HepG2 (cell line): Measurements from ENCODE around the gene C2orf81. TPM values are rescaled to one million over a fixed set of nuclear protein-coding genes. Genes with fewer than 3 reads are reported as not detected.

Experiments
- ATAC-seq: fragments of 200-7000 bp; cut with Tn5 transposase; 3 replicates; pipeline ENCODE4 v1.9.1; 2020; ENCODE audit warnings: mild to moderate bottlenecking, moderate library complexity
- BruUV-seq: library from RNA; stranded (reverse); fragments of 400-500 nt; replicated peaks from 2 replicates; lab custom pipeline; 2021; lab: Mats Ljungman, UMichigan
- CTCF ChIA-PET: fragments of 300-600 bp; formaldehyde crosslinking; extraction: SDS; loops from one replicate; lab custom pipeline; 2021; ENCODE audit warnings: low total read pairs, inconsistent platforms, low intra/inter-chr PET ratio; lab: Yijun Ruan, JAX
- POLR2A ChIA-PET: fragments of 350-600 bp; sonication (Branson Sonifier 250); formaldehyde crosslinking; loops from one replicate; lab custom pipeline; 2020; ENCODE audit warnings: antibody characterized with exemption, inconsistent platforms; lab: Yijun Ruan, JAX
- DNase-seq: peaks from one replicate; pipeline ENCODE4 v3.0.0-alpha.2; 2015; ENCODE audit warnings: low spot score
- FAIRE-seq: peaks from 3 replicates; lab custom pipeline; 2011; peaks lifted over from hg19 to GRCh38; lab: Jason Lieb, UNC
- H2AFZ ChIP-seq: one replicate; pipeline ENCODE4 v1.6.1; 2011; ENCODE audit warnings: low read length, inconsistent platforms
- H3K27ac ChIP-seq: fragments of 300-600 bp; 3 replicates; pipeline ENCODE4 v1.8.0; 2011; ENCODE audit warnings: mixed run types, mild to moderate bottlenecking, mixed read lengths, low read length, inconsistent platforms; ENCODE audit not compliant: insufficient read depth; ENCODE audit errors: extremely low read length
- H3K27me3 ChIP-seq, 2 experiments: fragments of 200-600 bp in 1 of 2; 2 replicates in 1 of 2; 3 replicates in 1 of 2; pipeline versions ENCODE4 v1.6.0 to v1.8.0; 2011; ENCODE audit warnings: low read length in 2 of 2, mild to moderate bottlenecking in 2 of 2, moderate library complexity in 2 of 2, inconsistent platforms in 1 of 2; ENCODE audit not compliant: insufficient read depth in 2 of 2, control insufficient read depth in 1 of 2
- H3K36me3 ChIP-seq, 2 experiments: fragments of 200-600 bp in 1 of 2; replicated peaks in 1 of 2; 2 replicates in 1 of 2; 3 replicates in 1 of 2; pipeline versions ENCODE4 v1.5.1 to v1.8.0; 2011; ENCODE audit warnings: low read length in 2 of 2, inconsistent platforms in 1 of 2; ENCODE audit not compliant: insufficient read depth in 2 of 2, control insufficient read depth in 1 of 2
- H3K4me1 ChIP-seq: 2 replicates; pipeline ENCODE4 v1.5.1; 2012; ENCODE audit warnings: low read length, inconsistent platforms; ENCODE audit not compliant: insufficient read depth
- H3K4me2 ChIP-seq: 2 replicates; pipeline ENCODE4 v1.6.0; 2011; ENCODE audit warnings: low read depth, low read length, inconsistent platforms
- H3K4me3 ChIP-seq, 3 experiments: fragments of 200-600 bp in 1 of 3; sonication (generic), shearing (Covaris generic) in 1 of 3; replicated peaks in 1 of 3; 2 replicates each; pipeline ENCODE4 v1.5.1; 2011 to 2016; ENCODE audit warnings: low read length in 3 of 3, inconsistent platforms in 2 of 3, low read depth in 2 of 3, mild to moderate bottlenecking in 2 of 3, control low read depth in 1 of 3, mixed read lengths in 1 of 3; ENCODE audit not compliant: insufficient read depth in 1 of 3
- H3K79me2 ChIP-seq: one replicate; pipeline ENCODE4 v1.6.1; 2011; ENCODE audit warnings: low read length, inconsistent platforms; ENCODE audit not compliant: insufficient read depth
- H3K9ac ChIP-seq: 2 replicates; pipeline ENCODE4 v1.6.0; 2011; ENCODE audit warnings: mild to moderate bottlenecking, low read depth, low read length, inconsistent platforms; ENCODE audit not compliant: insufficient read depth
- H3K9me3 ChIP-seq: 2 replicates; pipeline ENCODE4 v1.5.1; 2012; ENCODE audit warnings: mild to moderate bottlenecking, low read length
- H4K20me1 ChIP-seq: 2 replicates; pipeline ENCODE4 v1.6.0; 2011; ENCODE audit warnings: inconsistent platforms, mild to moderate bottlenecking, low read length, moderate library complexity; ENCODE audit not compliant: insufficient read depth
- ATF7 ChIP-seq, 2 experiments: fragments of 450-650 bp in 1 of 2; sonication (generic) in 1 of 2; formaldehyde crosslinking in 1 of 2; IDR thresholded peaks; 2 replicates each; pipeline versions ENCODE4 v1.4.0 to v1.6.1; 2016 to 2020; ENCODE audit warnings: antibody characterized with exemption in 1 of 2, mild to moderate bottlenecking in 1 of 2, missing genetic modification reagents in 1 of 2
- FOXP4 ChIP-seq: sonication (generic); formaldehyde crosslinking; IDR thresholded peaks from 2 replicates; pipeline ENCODE4 v1.4.0; 2020; ENCODE audit warnings: missing genetic modification reagents
- NR1H2 ChIP-seq: sonication (generic); formaldehyde crosslinking; IDR thresholded peaks from 2 replicates; pipeline ENCODE4 v1.8.1; 2022; ENCODE audit warnings: low read depth, missing genetic modification reagents, borderline replicate concordance
- SIX4 ChIP-seq: sonication (generic); formaldehyde crosslinking; IDR thresholded peaks from 2 replicates; pipeline ENCODE4 v1.4.0; 2020; ENCODE audit warnings: missing genetic modification reagents
- ZIK1 ChIP-seq: sonication (generic); formaldehyde crosslinking; IDR thresholded peaks from 2 replicates; pipeline ENCODE4 v1.5.0; 2020; ENCODE audit warnings: mild to moderate bottlenecking, low read depth, missing genetic modification reagents, borderline replicate concordance
- ZNF737 ChIP-seq: sonication (generic); formaldehyde crosslinking; IDR thresholded peaks from 2 replicates; pipeline ENCODE4 v1.5.0; 2020; ENCODE audit warnings: missing genetic modification reagents, mild to moderate bottlenecking, borderline replicate concordance
- WGBS: methylation state at CpG from one replicate; pipeline ENCODE4 v1.1.6; 2017; ENCODE audit warnings: low lambda C conversion rate; 5-methylcytosine and 5-hydroxymethylcytosine counted together
- in situ Hi-C: cut with HindIII; loops from 2 replicates; pipeline ENCODE4 v1.10.0; 2017; ENCODE audit warnings: low pct_unique_long_range_greater_than_20kb; ENCODE audit not compliant: extremely low pct_ligation_motif_present
- intact Hi-C: fragments of 100-400 bp; cut with micrococcal nuclease; formaldehyde crosslinking; loops from one replicate; pipeline ENCODE4 v1.10.0; 2022; ENCODE audit not compliant: unreplicated experiment
- polyA plus RNA-seq, 8 experiments: library from polyadenylated mRNA; depleted of rRNA in 3 of 8; stranded (reverse) in 7 of 8; unstranded in 1 of 8; fragments of >200 nt; fragmentation: Illumina TruSeq in 4 of 8; extraction: Trizol in 4 of 8; gene quantifications; 2 replicates each; pipeline versions ENCODE4 v1.2.1 to v1.2.3, GENCODE V29; 2011 to 2016; ENCODE audit warnings: low read depth in 4 of 8, missing spikeins in 1 of 8, mixed read lengths in 1 of 8; ENCODE audit not compliant: insufficient read depth in 1 of 8
- total RNA-seq, 5 experiments: library from RNA; depleted of rRNA; stranded (reverse); fragments of >200 nt; fragmentation: Illumina TruSeq; extraction: Trizol; gene quantifications; 2 replicates each; pipeline ENCODE4 v1.2.3, GENCODE V29; 2016; ENCODE audit warnings: low read depth in 1 of 5
- TF ChIP-seq, protein P1 (sequence below): sonication (generic); formaldehyde crosslinking; IDR thresholded peaks from one replicate; pipeline ENCODE4 v1.5.1; 2020; ENCODE audit warnings: mild to moderate bottlenecking, missing genetic modification reagents; ENCODE audit errors: not compliant biosample characterization
- TF ChIP-seq, protein P2 (sequence below): sonication (generic); formaldehyde crosslinking; IDR thresholded peaks from 2 replicates; pipeline ENCODE4 v1.9.0; 2021; ENCODE audit warnings: missing genetic modification reagents, borderline replicate concordance

The C2orf81 gene
- total and polyA plus RNA-seq, 2 of the 13 experiments (the other 11 are each of a cell fraction or from before 2014, with no cell fraction given) = 0.15 to 0.17 TPM

- Histone ChIP-seq H3K4me3 (no peak overlapping the region), H3K4me2 (no peak overlapping the region), H3K4me1 (peaks cover 43% of the 10 kb centered on the region), H2AFZ (no peak overlapping the region), H3K9ac (no peak overlapping the region), H3K79me2 (no peaks in the 10 kb centered on the region), H4K20me1 (no peaks in the 10 kb centered on the region)
- intact Hi-C loops (no loop called here), in situ Hi-C loops (no loop called here)
- DNase-seq = no peak
- CTCF ChIA-PET = no interaction called here
- 48% methylated on average over 6 of the region's 6 CpGs for WGBS
- ATAC-seq = no peak
- TF ChIP-seq, protein P1, sequence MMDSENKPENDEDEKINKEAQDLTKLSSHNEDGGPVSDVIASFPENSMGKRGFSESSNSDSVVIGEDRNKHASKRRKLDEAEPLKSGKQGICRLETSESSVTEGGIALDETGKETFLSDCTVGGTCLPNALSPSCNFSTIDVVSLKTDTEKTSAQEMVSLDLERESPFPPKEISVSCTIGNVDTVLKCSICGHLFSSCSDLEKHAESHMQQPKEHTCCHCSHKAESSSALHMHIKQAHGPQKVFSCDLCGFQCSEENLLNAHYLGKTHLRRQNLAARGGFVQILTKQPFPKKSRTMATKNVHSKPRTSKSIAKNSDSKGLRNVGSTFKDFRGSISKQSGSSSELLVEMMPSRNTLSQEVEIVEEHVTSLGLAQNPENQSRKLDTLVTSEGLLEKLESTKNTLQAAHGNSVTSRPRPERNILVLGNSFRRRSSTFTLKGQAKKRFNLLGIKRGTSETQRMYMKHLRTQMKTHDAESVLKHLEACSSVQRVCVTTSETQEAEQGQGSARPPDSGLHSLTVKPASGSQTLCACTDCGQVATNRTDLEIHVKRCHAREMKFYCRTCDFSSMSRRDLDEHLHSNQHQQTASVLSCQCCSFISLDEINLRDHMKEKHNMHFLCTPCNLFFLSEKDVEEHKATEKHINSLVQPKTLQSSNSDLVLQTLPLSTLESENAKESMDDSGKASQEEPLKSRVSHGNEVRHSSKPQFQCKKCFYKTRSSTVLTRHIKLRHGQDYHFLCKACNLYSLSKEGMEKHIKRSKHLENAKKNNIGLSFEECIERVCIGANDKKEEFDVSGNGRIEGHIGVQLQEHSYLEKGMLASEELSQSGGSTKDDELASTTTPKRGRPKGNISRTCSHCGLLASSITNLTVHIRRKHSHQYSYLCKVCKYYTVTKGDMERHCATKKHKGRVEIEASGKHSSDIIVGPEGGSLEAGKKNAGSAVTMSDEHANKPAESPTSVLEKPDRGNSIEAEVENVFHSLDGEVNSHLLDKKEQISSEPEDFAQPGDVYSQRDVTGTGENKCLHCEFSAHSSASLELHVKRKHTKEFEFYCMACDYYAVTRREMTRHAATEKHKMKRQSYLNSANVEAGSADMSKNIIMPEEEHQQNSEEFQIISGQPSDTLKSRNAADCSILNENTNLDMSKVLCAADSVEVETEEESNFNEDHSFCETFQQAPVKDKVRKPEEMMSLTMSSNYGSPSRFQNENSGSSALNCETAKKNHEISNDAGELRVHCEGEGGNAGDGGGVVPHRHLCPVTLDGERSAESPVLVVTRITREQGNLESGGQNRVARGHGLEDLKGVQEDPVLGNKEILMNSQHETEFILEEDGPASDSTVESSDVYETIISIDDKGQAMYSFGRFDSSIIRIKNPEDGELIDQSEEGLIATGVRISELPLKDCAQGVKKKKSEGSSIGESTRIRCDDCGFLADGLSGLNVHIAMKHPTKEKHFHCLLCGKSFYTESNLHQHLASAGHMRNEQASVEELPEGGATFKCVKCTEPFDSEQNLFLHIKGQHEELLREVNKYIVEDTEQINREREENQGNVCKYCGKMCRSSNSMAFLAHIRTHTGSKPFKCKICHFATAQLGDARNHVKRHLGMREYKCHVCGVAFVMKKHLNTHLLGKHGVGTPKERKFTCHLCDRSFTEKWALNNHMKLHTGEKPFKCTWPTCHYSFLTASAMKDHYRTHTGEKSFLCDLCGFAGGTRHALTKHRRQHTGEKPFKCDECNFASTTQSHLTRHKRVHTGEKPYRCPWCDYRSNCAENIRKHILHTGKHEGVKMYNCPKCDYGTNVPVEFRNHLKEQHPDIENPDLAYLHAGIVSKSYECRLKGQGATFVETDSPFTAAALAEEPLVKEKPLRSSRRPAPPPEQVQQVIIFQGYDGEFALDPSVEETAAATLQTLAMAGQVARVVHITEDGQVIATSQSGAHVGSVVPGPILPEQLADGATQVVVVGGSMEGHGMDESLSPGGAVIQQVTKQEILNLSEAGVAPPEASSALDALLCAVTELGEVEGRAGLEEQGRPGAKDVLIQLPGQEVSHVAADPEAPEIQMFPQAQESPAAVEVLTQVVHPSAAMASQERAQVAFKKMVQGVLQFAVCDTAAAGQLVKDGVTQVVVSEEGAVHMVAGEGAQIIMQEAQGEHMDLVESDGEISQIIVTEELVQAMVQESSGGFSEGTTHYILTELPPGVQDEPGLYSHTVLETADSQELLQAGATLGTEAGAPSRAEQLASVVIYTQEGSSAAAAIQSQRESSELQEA (CRISPR knock-in tag) = peak; percentile 53
- TF ChIP-seq ZIK1 (CRISPR knock-in tag) (no peak), ATF7 (IDR thresholded peaks at IDR 0.05) (no peak), ATF7 (CRISPR knock-in tag; IDR thresholded peaks at IDR 0.05) (no peak), NR1H2 (CRISPR knock-in tag) (no peak), FOXP4 (no peak), SIX4 (CRISPR knock-in tag) (no peak), ZNF737 (CRISPR knock-in tag) (no peak)
- TF ChIP-seq, protein P2, sequence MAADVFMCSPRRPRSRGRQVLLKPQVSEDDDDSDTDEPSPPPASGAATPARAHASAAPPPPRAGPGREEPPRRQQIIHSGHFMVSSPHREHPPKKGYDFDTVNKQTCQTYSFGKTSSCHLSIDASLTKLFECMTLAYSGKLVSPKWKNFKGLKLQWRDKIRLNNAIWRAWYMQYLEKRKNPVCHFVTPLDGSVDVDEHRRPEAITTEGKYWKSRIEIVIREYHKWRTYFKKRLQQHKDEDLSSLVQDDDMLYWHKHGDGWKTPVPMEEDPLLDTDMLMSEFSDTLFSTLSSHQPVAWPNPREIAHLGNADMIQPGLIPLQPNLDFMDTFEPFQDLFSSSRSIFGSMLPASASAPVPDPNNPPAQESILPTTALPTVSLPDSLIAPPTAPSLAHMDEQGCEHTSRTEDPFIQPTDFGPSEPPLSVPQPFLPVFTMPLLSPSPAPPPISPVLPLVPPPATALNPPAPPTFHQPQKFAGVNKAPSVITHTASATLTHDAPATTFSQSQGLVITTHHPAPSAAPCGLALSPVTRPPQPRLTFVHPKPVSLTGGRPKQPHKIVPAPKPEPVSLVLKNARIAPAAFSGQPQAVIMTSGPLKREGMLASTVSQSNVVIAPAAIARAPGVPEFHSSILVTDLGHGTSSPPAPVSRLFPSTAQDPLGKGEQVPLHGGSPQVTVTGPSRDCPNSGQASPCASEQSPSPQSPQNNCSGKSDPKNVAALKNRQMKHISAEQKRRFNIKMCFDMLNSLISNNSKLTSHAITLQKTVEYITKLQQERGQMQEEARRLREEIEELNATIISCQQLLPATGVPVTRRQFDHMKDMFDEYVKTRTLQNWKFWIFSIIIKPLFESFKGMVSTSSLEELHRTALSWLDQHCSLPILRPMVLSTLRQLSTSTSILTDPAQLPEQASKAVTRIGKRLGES (CRISPR knock-in tag) = no peak
- TF ChIP-seq, all 625 proteins: peak for 1
- no peaks in the 10 kb centered on the region for H3K36me3 ChIP-seq
- POLR2A ChIA-PET = interaction anchor here (0.7 kb wide), 1 partner anchor 27 kb away, joined by 3 read pairs; no protein-coding TSS in a partner anchor
- no TSS peak for BruUV-seq
- FAIRE-seq = no peak
- H3K27me3 ChIP-seq = peaks cover 0 to 10% of the 10 kb centered on the region in 2 experiments; a peak in 3 of 5 replicates
- no peaks in the 10 kb centered on the region for H3K9me3 ChIP-seq
- H3K27ac ChIP-seq = no peak overlapping the region
Observed at GRCh38 chr2:74417763-74418162, 3.7 kb downstream of the C2orf81 start.
